Spleen (tissue), 11 donors: ENCODE data around the gene ABCA13. TPM values are rescaled to one million over a fixed set of nuclear protein-coding genes. Genes with fewer than 3 reads are reported as not detected.

Source experiments
- DNase-seq: peaks from one replicate; pipeline ENCODE4 v3.0.0-alpha.2; 2020
- H3K27ac ChIP-seq, 8 donors: fragments of 200-600 bp; sonication (generic) in 7 of 8; 1 replicate in 4 of 8; 2 replicates in 4 of 8; pipeline versions ENCODE4 v1.5.0 to v1.8.0; 2016 to 2021; ENCODE audit warnings: inconsistent platforms in 4 of 8, mild to moderate bottlenecking in 4 of 8, moderate library complexity in 1 of 8
- H3K27me3 ChIP-seq, 7 donors: fragments of 200-600 bp; sonication (generic) in 6 of 7; replicated peaks in 1 of 7; 1 replicate in 4 of 7; 2 replicates in 3 of 7; pipeline versions ENCODE4 v1.5.0 to v1.8.0; 2016 to 2021; ENCODE audit warnings: inconsistent platforms in 3 of 7, mild to moderate bottlenecking in 1 of 7
- H3K36me3 ChIP-seq, 6 donors: fragments of 200-600 bp; sonication (generic) in 5 of 6; 1 replicate in 4 of 6; 2 replicates in 2 of 6; pipeline versions ENCODE4 v1.5.0 to v1.8.0; 2016 to 2021; ENCODE audit warnings: inconsistent platforms in 2 of 6
- H3K4me1 ChIP-seq, 6 donors: fragments of 200-600 bp; sonication (generic) in 5 of 6; 1 replicate in 3 of 6; 2 replicates in 3 of 6; pipeline versions ENCODE4 v1.5.0 to v1.8.0; 2016 to 2021; ENCODE audit warnings: inconsistent platforms in 3 of 6
- H3K4me3 ChIP-seq, 8 donors: fragments of 200-600 bp; sonication (generic) in 7 of 8; 1 replicate in 4 of 8; 2 replicates in 4 of 8; pipeline versions ENCODE4 v1.5.0 to v1.8.0; 2016 to 2021; ENCODE audit warnings: inconsistent platforms in 4 of 8, mild to moderate bottlenecking in 4 of 8, moderate library complexity in 2 of 8
- H3K9me3 ChIP-seq, 8 donors: fragments of 200-600 bp; sonication (generic) in 7 of 8; 1 replicate in 4 of 8; 2 replicates in 4 of 8; pipeline versions ENCODE4 v1.5.0 to v1.8.0; 2016 to 2021; ENCODE audit warnings: inconsistent platforms in 4 of 8
- POLR2A ChIP-seq, 3 donors: fragments of 450-650 bp; IDR thresholded peaks; one replicate each; pipeline ENCODE4 v1.5.1; 2017; ENCODE audit warnings: antibody characterized with exemption in 3 of 3, mild to moderate bottlenecking in 1 of 3
- POLR2AphosphoS5 ChIP-seq, 3 donors: sonication (generic); formaldehyde crosslinking; IDR thresholded peaks; one replicate each; pipeline ENCODE4 v1.5.1; 2017; ENCODE audit warnings: antibody characterized with exemption in 3 of 3
- WGBS, 5 donors: extraction: QIAGEN DNeasy Blood & Tissue Kit in 3 of 5; methylation state at CpG; one replicate each; pipeline versions ENCODE4 v1.1.5 to v1.1.7; 2013 to 2018; 5-methylcytosine and 5-hydroxymethylcytosine counted together
- intact Hi-C: fragments of 100-400 bp; cut with DNase I; formaldehyde crosslinking; loops from one replicate; pipeline ENCODE4 v1.15.0; 2023; ENCODE audit warnings: low total_unique reads
- polyA plus RNA-seq, 3 donors: library from polyadenylated mRNA; stranded (reverse); fragments of 200-250 nt; gene quantifications; one replicate each; pipeline ENCODE4 v1.2.1, GENCODE V29; 2013
- total RNA-seq, 7 donors: library from RNA; depleted of rRNA in 3 of 7; stranded (reverse); fragments of >200 nt in 3 of 7; fragmentation: NEBNext Ultra II Directional in 4 of 7; extraction: Animal tissue kit (Norgen Biotek cat#: 25700) in 4 of 7; gene quantifications; one replicate each; pipeline versions ENCODE4 v1.1.0 to v1.2.1, GENCODE V29; 2016 to 2021
- TF ChIP-seq, protein P1 (sequence below), 11 experiments: fragments of 200-600 bp in 7 of 11; fragments of 450-650 bp in 4 of 11; sonication (generic) in 4 of 11; IDR thresholded peaks in 8 of 11; conservative IDR thresholded peaks in 3 of 11; 1 replicate in 7 of 11; 2 replicates in 4 of 11; pipeline versions ENCODE4 v1.4.0 to v1.8.0; 2016 to 2021; ENCODE audit warnings: antibody characterized with exemption in 11 of 11, inconsistent platforms in 4 of 11, mild to moderate bottlenecking in 1 of 11
- donor health status: healthy with polysubstance abuse.
- donor health status: DM: no; HTN: no; CAD: no; lungs with moderate emphysema.
- donor health status: DM: no; HTN: no; CAD: no.
- donor health status: Bipolar disorder and iron deficiency.
- donor health status: healthy.
- donor health status: DM: no; HTN: no; CAD: no.
- donor health status: DM: yes; HTN: yes; CAD: no.

The ABCA13 gene
- total and polyA plus RNA-seq, 10 donors, result 0.02 to 19.0 (median 1.8) TPM

DNA sequence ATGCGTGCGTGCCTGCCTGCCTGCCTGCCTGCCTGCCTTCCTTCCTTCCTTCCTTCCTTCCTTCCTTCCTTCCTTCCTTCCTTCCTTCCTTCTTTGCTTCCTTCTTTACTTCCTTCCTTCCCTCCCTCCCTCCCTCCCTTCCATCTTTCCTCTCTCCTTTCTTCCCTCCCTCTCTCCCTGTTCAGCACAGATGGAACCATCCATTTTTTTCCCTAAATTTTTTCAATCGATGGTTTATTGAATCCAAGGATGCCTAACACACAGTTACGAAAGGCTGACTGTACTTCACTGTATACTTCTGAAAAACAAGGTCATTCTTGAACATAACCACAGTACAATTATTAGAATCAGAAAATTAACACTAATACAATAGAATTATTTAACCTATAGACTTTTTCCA lies 53.8 kb downstream of the ABCA13 start:
- no peaks in the 10 kb centered on the region for H3K9me3 ChIP-seq
- no peak overlapping the region for H3K27ac ChIP-seq
- no peak for DNase-seq
- H3K4me3 ChIP-seq, result no peak overlapping the region
- H3K36me3 ChIP-seq, result peaks cover 0 to 30% (median 0%) of the 10 kb centered on the region in 6 donors
- TF ChIP-seq POLR2A (IDR thresholded peaks at IDR 0.05), result no peak
- TF ChIP-seq, protein P1, sequence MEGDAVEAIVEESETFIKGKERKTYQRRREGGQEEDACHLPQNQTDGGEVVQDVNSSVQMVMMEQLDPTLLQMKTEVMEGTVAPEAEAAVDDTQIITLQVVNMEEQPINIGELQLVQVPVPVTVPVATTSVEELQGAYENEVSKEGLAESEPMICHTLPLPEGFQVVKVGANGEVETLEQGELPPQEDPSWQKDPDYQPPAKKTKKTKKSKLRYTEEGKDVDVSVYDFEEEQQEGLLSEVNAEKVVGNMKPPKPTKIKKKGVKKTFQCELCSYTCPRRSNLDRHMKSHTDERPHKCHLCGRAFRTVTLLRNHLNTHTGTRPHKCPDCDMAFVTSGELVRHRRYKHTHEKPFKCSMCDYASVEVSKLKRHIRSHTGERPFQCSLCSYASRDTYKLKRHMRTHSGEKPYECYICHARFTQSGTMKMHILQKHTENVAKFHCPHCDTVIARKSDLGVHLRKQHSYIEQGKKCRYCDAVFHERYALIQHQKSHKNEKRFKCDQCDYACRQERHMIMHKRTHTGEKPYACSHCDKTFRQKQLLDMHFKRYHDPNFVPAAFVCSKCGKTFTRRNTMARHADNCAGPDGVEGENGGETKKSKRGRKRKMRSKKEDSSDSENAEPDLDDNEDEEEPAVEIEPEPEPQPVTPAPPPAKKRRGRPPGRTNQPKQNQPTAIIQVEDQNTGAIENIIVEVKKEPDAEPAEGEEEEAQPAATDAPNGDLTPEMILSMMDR (IDR thresholded peaks at IDR 0.05 in 8 of 11, conservative IDR thresholded peaks at IDR 0.05 in 3 of 11), result no peak
- no peak for TF ChIP-seq POLR2AphosphoS5 (IDR thresholded peaks at IDR 0.05)
- intact Hi-C loops, result no loop called here
- WGBS, 5 donors, result 70 to 93% (median 88%) methylated on average over 4 of the region's 4 CpGs
- no peaks in the 10 kb centered on the region for H3K27me3 ChIP-seq
- H3K4me1 ChIP-seq, result no peaks in the 10 kb centered on the region

DNA sequence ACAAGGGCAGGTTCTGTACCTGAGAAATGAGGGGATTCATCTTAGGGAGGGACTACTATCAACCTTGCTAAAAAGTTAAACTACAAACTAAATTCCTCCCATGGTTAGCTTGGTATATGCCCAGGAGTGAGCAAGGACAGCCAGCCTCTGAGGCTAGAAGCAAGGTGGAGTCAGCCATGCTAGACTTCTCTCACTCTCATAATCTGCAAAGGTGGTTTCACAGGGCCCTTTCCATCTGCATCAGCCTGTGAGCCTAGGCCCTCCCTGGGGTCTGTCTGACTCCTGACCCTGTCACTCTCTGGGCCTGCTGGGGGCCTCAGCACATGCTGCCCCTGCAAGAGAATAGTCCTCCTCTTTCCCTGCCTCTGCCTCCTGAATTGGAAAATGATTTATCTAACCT lies 66.1 kb downstream of the ABCA13 start:
- DNase-seq, result no peak
- H3K4me3 ChIP-seq, result no peak overlapping the region
- H3K36me3 ChIP-seq, result peaks cover 0 to 18% (median 0%) of the 10 kb centered on the region in 6 donors
- H3K27me3 ChIP-seq, result no peaks in the 10 kb centered on the region
- H3K27ac ChIP-seq, result no peak overlapping the region
- TF ChIP-seq, protein P1 (IDR thresholded peaks at IDR 0.05 in 8 of 11, conservative IDR thresholded peaks at IDR 0.05 in 3 of 11), result no peak
- TF ChIP-seq POLR2AphosphoS5 (IDR thresholded peaks at IDR 0.05), result no peak
- no peak for TF ChIP-seq POLR2A (IDR thresholded peaks at IDR 0.05)
- intact Hi-C loops, result no loop called here
- H3K9me3 ChIP-seq, result peaks cover 0 to 15% (median 2%) of the 10 kb centered on the region in 8 donors
- H3K4me1 ChIP-seq, result no peaks in the 10 kb centered on the region

DNA sequence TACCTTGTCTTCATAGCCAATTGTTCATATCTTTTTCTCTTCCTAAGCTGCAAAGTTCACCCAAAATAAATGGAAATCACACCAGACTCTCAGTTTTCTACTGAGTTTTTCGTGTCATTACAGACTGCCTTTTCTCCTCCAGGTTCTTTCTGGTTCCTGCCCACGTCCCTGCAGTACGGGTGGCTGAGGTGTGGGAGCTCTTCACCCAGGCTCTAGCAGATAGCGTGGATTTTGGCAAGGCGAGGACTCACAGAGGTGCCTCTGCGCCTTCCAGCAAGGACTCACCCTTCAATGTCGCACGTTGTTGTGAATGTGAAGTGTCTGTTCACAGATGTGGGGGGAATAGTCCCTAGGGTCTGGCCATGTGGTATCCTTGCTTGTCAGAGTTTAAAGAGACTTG lies 71.6 kb downstream of the ABCA13 start:
- Histone ChIP-seq H3K9me3 (no peaks in the 10 kb centered on the region), H3K4me3 (no peak overlapping the region), H3K27me3 (no peaks in the 10 kb centered on the region), H3K27ac (no peak overlapping the region), H3K4me1 (peaks cover 0 to 19% (median 5%) of the 10 kb centered on the region in 6 donors), H3K36me3 (no peaks in the 10 kb centered on the region)
- DNase-seq, result no peak
- TF ChIP-seq POLR2AphosphoS5 (IDR thresholded peaks at IDR 0.05) (no peak), POLR2A (IDR thresholded peaks at IDR 0.05) (no peak)
- TF ChIP-seq, protein P1 (IDR thresholded peaks at IDR 0.05 in 8 of 11, conservative IDR thresholded peaks at IDR 0.05 in 3 of 11), result no peak
- WGBS, 5 donors, result 71 to 82% (median 76%) methylated on average over 8 of the region's 8 CpGs
- intact Hi-C loops, result no loop called here

DNA sequence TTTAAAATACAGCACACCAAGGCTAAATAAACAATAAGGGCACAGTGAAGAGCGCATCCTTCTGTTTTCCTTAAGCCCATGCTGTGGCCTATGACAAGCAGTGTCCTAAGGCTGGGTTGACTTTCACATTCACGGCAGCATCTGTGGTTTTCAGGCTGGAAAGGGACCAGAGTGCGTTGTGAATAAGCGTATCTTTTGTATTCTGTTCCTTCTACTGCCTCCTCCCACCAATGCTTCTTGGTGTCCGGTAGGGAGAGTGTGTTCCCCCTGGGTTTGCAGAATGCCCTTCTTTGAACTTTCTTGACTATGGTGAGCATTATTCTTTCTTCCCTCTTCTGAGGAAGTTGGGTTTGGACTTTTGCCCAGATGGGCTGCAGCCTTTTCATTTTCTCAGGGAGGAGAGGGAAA lies 73.6 kb downstream of the ABCA13 start:
- Histone ChIP-seq H3K36me3 (peaks cover 0 to 2% (median 0%) of the 10 kb centered on the region in 6 donors), H3K9me3 (no peaks in the 10 kb centered on the region), H3K4me1 (peaks cover 0 to 19% (median 5%) of the 10 kb centered on the region in 6 donors), H3K27ac (no peak overlapping the region), H3K27me3 (no peaks in the 10 kb centered on the region), H3K4me3 (no peak overlapping the region)
- intact Hi-C loops, result no loop called here
- no peak for DNase-seq
- 19 to 32% (median 26%) methylated on average over 5 of the region's 5 CpGs for WGBS, 5 donors
- TF ChIP-seq POLR2AphosphoS5 (IDR thresholded peaks at IDR 0.05), result no peak
- no peak for TF ChIP-seq POLR2A (IDR thresholded peaks at IDR 0.05)
- TF ChIP-seq, protein P1 (IDR thresholded peaks at IDR 0.05 in 8 of 11, conservative IDR thresholded peaks at IDR 0.05 in 3 of 11), result no peak
